ENCODE results near the gene MRPL51.

The MRPL51 gene

DNA sequence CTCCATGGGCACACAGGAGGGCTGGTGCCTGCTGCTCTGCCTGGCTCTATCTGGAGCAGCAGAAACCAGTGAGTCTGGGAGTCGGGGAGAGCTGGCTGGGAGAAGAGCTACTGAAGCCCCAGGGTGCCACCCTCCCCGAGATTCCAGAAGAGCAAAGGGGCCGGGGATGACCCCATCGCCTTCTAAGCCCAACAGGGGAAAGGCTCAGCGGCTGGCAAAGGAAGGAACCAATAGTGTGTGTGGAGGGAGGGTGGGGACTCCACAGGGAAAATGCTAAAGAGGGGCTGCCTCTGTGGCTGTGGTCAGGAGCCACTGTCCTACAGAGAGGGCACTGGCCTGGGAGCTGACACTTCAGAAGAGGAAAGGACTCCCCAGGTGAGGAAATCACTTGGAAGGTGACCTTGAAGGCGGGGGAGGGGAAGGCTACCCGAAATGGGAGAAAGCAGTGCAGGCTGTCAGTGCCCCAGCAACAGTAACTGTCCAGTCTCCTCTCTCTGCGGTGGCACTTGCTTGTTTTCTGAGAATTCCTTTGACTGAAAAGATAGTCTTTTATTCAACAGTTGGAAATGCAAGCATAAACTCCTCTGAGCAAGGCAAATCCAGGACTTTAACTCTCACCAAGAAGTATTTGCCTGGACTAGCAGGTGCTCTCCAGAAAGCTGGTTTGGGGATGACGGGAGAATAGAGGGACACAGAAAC lies 40.7 kb downstream of the MRPL51 start:
- H3K27ac ChIP-seq (ENCODE audit: low read depth, low read length): peak overlapping the region; percentile 90
- 60% methylated on average over 9 of the region's 9 CpGs for WGBS
- peak overlapping the region; percentile 65 for H3K9ac ChIP-seq (ENCODE audit: low read depth, low read length)
- 0 out of 2 replicates have a peak overlapping the region, but pooled peaks have one; percentile 40 for H3K4me3 ChIP-seq (ENCODE audit: low read length)
- peaks cover 38% of the 10 kb centered on the region for H3K4me1 ChIP-seq (ENCODE audit: insufficient read depth, low read length)
- no peaks in the 10 kb centered on the region for H3K27me3 ChIP-seq (ENCODE audit: insufficient read depth, low read length)
- H3K9me3 ChIP-seq (ENCODE audit: insufficient read depth, low read depth, low read length): no peaks in the 10 kb centered on the region
- no peaks in the 10 kb centered on the region for H3K36me3 ChIP-seq (ENCODE audit: insufficient read depth, low read length)

- Histone ChIP-seq H3K4me1 (ENCODE audit: insufficient read depth, low read length) (peaks cover 38% of the 10 kb centered on the region), H3K9me3 (ENCODE audit: insufficient read depth, low read depth, low read length) (no peaks in the 10 kb centered on the region), H3K27me3 (ENCODE audit: insufficient read depth, low read length) (no peaks in the 10 kb centered on the region), H3K36me3 (ENCODE audit: insufficient read depth, low read length) (no peaks in the 10 kb centered on the region), H3K4me3 (ENCODE audit: low read length) (peak within 1 kb of the TSS; percentile 40), H3K27ac (ENCODE audit: low read depth, low read length) (peak within 1 kb of the TSS; percentile 90), H3K9ac (ENCODE audit: low read depth, low read length) (peak within 1 kb of the TSS; percentile 65)
- WGBS: 25% methylated on average over 27 of the region's 27 CpGs
These were observed 41.5 kb downstream of the MRPL51 start, which contains the start of gene TAPBPL for GRCh38 chr12:6451348-6452244. Gene TAPBPL (plus strand): TSS chr12:6452042. CDS start chr12:6452249, 207 bp downstream.

- Histone ChIP-seq H3K27ac (ENCODE audit: low read depth, low read length) (peak overlapping the region; percentile 90), H3K27me3 (ENCODE audit: insufficient read depth, low read length) (no peaks in the 10 kb centered on the region), H3K36me3 (ENCODE audit: insufficient read depth, low read length) (no peaks in the 10 kb centered on the region), H3K4me3 (ENCODE audit: low read length) (peak overlapping the region; percentile 40), H3K9ac (ENCODE audit: low read depth, low read length) (peak overlapping the region; percentile 65), H3K4me1 (ENCODE audit: insufficient read depth, low read length) (peaks cover 38% of the 10 kb centered on the region), H3K9me3 (ENCODE audit: insufficient read depth, low read depth, low read length) (no peaks in the 10 kb centered on the region)
- 26% methylated on average over 11 of the region's 11 CpGs for WGBS
These were observed 42.2 kb downstream of the MRPL51 start for GRCh38 chr12:6450869-6451347.

GRCh38 chr12:6450091-6450868 lies 42.8 kb downstream of the MRPL51 start:
- 79% methylated on average over 16 of the region's 16 CpGs for WGBS
- no peaks in the 10 kb centered on the region for H3K36me3 ChIP-seq (ENCODE audit: insufficient read depth, low read length)
- no peaks in the 10 kb centered on the region for H3K27me3 ChIP-seq (ENCODE audit: insufficient read depth, low read length)
- H3K27ac ChIP-seq (ENCODE audit: low read depth, low read length): peak overlapping the region; percentile 90
- no peaks in the 10 kb centered on the region for H3K9me3 ChIP-seq (ENCODE audit: insufficient read depth, low read depth, low read length)
- peak overlapping the region; percentile 40; the same call in 1 of the 2 replicates for H3K4me3 ChIP-seq (ENCODE audit: low read length)
- peak overlapping the region; percentile 65 for H3K9ac ChIP-seq (ENCODE audit: low read depth, low read length)
- peaks cover 38% of the 10 kb centered on the region for H3K4me1 ChIP-seq (ENCODE audit: insufficient read depth, low read length)

- H3K4me3 ChIP-seq (ENCODE audit: low read length): no peak within 1 kb of the TSS
- 93% methylated on average over 15 of the region's 16 CpGs for WGBS
- H3K9me3 ChIP-seq (ENCODE audit: insufficient read depth, low read depth, low read length): no peaks in the 10 kb centered on the region
- peaks cover 2% of the 10 kb centered on the region for H3K4me1 ChIP-seq (ENCODE audit: insufficient read depth, low read length)
- no peak within 1 kb of the TSS for H3K27ac ChIP-seq (ENCODE audit: low read depth, low read length)
- no peak within 1 kb of the TSS for H3K9ac ChIP-seq (ENCODE audit: low read depth, low read length)
- H3K36me3 ChIP-seq (ENCODE audit: insufficient read depth, low read length): no peaks in the 10 kb centered on the region
- H3K27me3 ChIP-seq (ENCODE audit: insufficient read depth, low read length): no peaks in the 10 kb centered on the region
These were observed 48.1 kb downstream of the MRPL51 start, which contains the start of gene CD27 for GRCh38 chr12:6444704-6445688. Gene CD27 (plus strand): TSS chr12:6444955. CDS start chr12:6445096, 141 bp downstream.

GRCh38 chr12:6444031-6444430 lies 49.0 kb downstream of the MRPL51 start:
- no peak overlapping the region for H3K9ac ChIP-seq (ENCODE audit: low read depth, low read length)
- H3K4me1 ChIP-seq (ENCODE audit: insufficient read depth, low read length): no peaks in the 10 kb centered on the region
- no peaks in the 10 kb centered on the region for H3K36me3 ChIP-seq (ENCODE audit: insufficient read depth, low read length)
- no peak overlapping the region for H3K4me3 ChIP-seq (ENCODE audit: low read length)
- 85% methylated on average over 4 of the region's 4 CpGs for WGBS
- no peaks in the 10 kb centered on the region for H3K27me3 ChIP-seq (ENCODE audit: insufficient read depth, low read length)
- no peak overlapping the region for H3K27ac ChIP-seq (ENCODE audit: low read depth, low read length)
- H3K9me3 ChIP-seq (ENCODE audit: insufficient read depth, low read depth, low read length): no peaks in the 10 kb centered on the region

GRCh38 chr12:6443361-6443983 lies 49.6 kb downstream of the MRPL51 start:
- no peaks in the 10 kb centered on the region for H3K36me3 ChIP-seq (ENCODE audit: insufficient read depth, low read length)
- no peaks in the 10 kb centered on the region for H3K27me3 ChIP-seq (ENCODE audit: insufficient read depth, low read length)
- H3K4me3 ChIP-seq (ENCODE audit: low read length): no peak overlapping the region
- H3K4me1 ChIP-seq (ENCODE audit: insufficient read depth, low read length): no peaks in the 10 kb centered on the region
- WGBS: 73% methylated on average over 9 of the region's 9 CpGs
- no peak overlapping the region for H3K27ac ChIP-seq (ENCODE audit: low read depth, low read length)
- H3K9ac ChIP-seq (ENCODE audit: low read depth, low read length): no peak overlapping the region
- no peaks in the 10 kb centered on the region for H3K9me3 ChIP-seq (ENCODE audit: insufficient read depth, low read depth, low read length)

GRCh38 chr12:6442836-6443235 lies 50.2 kb downstream of the MRPL51 start:
- Histone ChIP-seq H3K27ac (ENCODE audit: low read depth, low read length) (no peak overlapping the region), H3K4me1 (ENCODE audit: insufficient read depth, low read length) (no peaks in the 10 kb centered on the region), H3K27me3 (ENCODE audit: insufficient read depth, low read length) (no peaks in the 10 kb centered on the region), H3K9ac (ENCODE audit: low read depth, low read length) (no peak overlapping the region), H3K9me3 (ENCODE audit: insufficient read depth, low read depth, low read length) (no peaks in the 10 kb centered on the region), H3K4me3 (ENCODE audit: low read length) (no peak overlapping the region), H3K36me3 (ENCODE audit: insufficient read depth, low read length) (no peaks in the 10 kb centered on the region)
- WGBS: 90% methylated on average over 9 of the region's 9 CpGs
